Neural progenitor cell (in vitro differentiated cells): Measurements from ENCODE around the gene IL21.

ENCODE experiments used
- CTCF ChIP-seq: fragments of 200-600 bp; sonication (generic); IDR thresholded peaks from 2 replicates; pipeline ENCODE4 v1.5.1; 2017; ENCODE audit warnings: antibody characterized with exemption, mild to moderate bottlenecking
- EZH2 ChIP-seq: fragments of 200-600 bp; sonication (generic); IDR thresholded peaks from 2 replicates; pipeline ENCODE4 v1.6.1; 2017; ENCODE audit warnings: antibody characterized with exemption, mild to moderate bottlenecking, moderate library complexity
- EZH2phosphoT487 ChIP-seq: fragments of 200-600 bp; sonication (generic); IDR thresholded peaks from 2 replicates; pipeline ENCODE4 v1.6.1; 2017; ENCODE audit warnings: antibody characterized with exemption

- TF ChIP-seq CTCF (no peak), EZH2 (no peak), EZH2phosphoT487 (no peak)
These were observed 44.5 kb upstream of the IL21 start for GRCh38 chr4:122665161-122665929.
